Vagina (tissue), 2 donors: ENCODE measurements around the gene PIH1D2.

Experiments
- CTCF ChIP-seq, 3 experiments: fragments of 450-650 bp in 2 of 3; fragments of 200-600 bp in 1 of 3; sonication (generic) in 1 of 3; IDR thresholded peaks; one replicate each; pipeline ENCODE4 v1.5.1; 2017 to 2019; ENCODE audit warnings: antibody characterized with exemption in 3 of 3, mild to moderate bottlenecking in 2 of 3, moderate library complexity in 2 of 3
- POLR2A ChIP-seq, 2 donors: fragments of 450-650 bp; IDR thresholded peaks; one replicate each; pipeline ENCODE4 v1.6.1; 2017; ENCODE audit warnings: antibody characterized with exemption in 2 of 2, mild to moderate bottlenecking in 2 of 2, moderate library complexity in 2 of 2
- POLR2AphosphoS5 ChIP-seq, 2 donors: sonication (generic); formaldehyde crosslinking; IDR thresholded peaks; one replicate each; pipeline ENCODE4 v1.9.0; 2017; ENCODE audit warnings: antibody characterized with exemption in 2 of 2, mild to moderate bottlenecking in 2 of 2, low read depth in 1 of 2; ENCODE audit not compliant: insufficient read depth in 1 of 2

DNA sequence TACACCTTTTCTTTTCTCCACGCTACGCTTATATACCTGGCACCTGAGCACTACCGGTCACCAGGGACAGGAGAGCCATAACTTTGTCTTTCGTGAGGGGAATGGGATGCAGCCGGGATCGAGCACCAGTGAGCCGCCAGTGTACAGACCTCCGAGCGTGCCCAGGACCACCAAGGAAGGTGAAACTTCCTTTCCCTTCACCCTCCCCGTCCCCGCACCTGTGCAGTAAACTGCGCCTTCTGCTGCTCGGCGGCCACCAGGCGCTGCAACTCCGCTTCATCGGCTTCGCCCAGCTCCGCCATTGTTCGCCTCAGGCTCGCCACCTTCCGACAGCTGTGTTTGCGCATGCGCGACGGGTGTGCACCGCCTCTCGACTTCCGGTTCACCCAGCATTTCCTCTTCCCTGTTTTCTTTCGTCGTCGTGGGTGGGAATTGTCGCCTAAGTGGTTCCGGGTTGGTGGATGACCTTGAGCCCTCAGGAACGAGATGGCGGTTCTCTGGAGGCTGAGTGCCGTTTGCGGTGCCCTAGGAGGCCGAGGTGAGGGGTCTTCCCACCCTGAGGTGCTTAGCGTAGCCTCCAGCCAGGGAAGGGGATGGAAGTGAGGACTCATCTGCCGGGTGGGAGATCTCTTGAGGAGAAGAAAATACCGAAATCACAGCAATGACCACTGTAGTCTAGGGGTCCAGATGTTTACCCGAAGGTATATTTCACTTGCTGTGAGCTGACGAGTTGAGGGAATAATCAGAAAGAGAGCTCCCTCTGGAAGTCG lies 12.8 kb upstream of the PIH1D2 start, which contains the start of the genes SDHD and TIMM8B:
- peak in 2 of 3 experiments; percentile 2 to 21 for TF ChIP-seq CTCF (IDR thresholded peaks at IDR 0.05)
- TF ChIP-seq POLR2A (IDR thresholded peaks at IDR 0.05), result no peak
- peak; percentile 87 to 99 for TF ChIP-seq POLR2AphosphoS5 (IDR thresholded peaks at IDR 0.05; ENCODE audit: insufficient read depth in 1 of 2, low read depth in 1 of 2)
